Activated T-cell treated with anti-CD3 and anti-CD28 coated beads, Interleukin-2, amount 50 U/mL, for 1 hour (primary cell): ENCODE data around the gene TEAD4.

ENCODE experiments used
- DNase-seq: peaks from one replicate; pipeline ENCODE4 v3.0.0-alpha.2; 2020

Gene TEAD4

DNA sequence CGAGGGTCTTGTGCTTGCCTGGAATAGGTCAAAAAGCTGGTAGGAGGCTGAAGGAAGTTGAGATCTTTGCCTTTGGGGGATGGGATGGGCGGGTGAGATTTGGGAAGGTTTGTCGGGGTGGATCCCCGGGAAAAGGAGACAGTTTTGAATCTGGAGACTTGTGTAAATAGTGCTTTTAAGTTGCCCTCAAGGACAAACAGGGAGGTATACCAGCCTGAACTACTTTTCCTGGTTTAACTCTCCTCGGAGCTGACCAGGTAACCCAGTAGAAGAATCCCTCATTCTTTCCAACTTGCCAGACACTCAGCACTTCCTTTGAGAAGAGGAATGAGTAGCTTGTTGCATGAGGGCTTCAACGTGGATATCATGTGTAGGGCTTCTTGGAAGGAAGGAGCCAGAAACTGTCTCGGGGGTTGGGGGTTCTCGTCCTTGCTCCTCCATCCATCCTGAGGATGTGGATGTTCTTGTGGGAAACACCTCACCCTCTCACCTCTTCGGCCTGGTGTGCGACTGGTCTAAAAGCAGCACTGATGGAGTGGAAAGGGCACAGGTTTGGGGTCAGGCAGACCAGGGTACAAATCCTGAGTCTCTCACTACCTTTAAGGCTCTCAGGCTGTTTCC lies 1.9 kb downstream of the TEAD4 start:
- no peak for DNase-seq

DNA sequence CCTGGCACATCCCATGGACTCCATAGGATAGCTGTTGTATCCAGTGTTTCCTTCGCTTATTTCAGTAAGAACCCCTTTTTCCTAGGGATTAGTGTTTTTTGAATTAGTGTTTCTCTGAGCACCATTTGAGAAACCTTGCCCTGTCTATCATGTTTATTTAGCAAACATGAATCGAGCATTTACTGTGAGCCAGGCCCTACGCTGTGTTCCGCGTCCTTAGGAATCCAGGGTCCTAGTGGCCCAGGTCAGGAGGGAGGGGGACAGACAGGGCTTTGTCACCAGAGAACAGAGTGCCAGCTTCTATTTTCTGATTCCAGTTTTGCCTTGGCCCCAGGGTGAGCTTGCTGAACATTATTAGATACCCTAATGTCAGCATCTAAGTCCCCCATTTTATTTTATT lies 2.5 kb downstream of the TEAD4 start:
- DNase-seq: no peak

DNA sequence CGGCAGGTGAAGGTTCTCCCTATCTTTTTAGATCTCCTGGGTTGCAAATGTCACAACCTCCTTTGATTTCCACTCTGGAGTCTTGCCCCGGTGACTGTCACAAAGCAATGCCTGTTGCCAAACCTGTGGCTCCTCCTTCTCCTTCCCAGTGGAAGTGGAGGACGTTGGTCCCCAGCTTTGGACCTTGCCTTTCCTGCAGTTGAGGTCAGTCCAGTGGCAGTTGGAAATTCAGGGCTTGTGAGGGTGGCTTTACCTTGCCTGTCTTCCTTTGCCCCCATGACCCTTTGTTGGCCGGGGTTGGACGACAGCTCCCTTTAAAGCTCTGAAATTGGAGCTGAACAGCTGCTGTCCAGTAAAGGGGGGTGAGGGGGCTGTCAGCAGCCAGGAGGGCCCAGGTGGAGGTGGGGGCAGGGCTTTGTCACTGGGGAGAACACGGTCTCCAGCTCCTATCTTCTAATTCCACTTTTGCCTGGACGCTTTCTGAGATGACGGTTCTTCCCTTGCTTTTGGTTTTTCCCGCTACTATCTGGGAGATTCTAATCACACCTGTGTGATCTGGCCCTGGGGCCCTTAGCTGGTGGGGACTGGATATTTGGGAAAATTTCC lies 4.1 kb downstream of the TEAD4 start:
- DNase-seq: no peak

DNA sequence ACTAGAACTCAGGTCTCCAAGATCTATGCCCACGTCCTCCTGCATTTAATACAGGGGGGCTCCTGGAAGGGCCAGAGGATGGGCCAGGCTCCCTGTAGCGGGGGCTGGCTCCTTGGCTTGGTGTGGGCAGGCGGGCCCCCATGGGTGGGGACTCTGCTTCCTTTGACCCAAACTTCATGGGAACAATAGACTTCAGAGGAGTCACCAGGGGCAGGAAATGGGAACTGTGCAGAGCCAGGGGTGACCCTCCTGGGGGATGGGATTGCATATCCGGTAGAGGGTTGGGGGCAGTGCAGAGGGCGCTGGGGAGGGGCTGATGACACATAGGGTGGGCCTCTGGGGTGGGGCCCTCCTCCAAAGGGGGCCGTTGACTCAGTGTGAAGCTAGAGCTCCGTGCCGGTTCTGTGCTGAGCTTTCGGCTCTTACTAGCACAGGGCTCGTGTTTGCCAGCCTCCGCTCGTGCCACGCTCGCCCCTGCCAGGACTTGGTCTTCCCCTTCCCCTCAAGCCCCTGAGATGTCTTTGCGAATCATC lies 4.6 kb downstream of the TEAD4 start:
- no peak for DNase-seq

DNA sequence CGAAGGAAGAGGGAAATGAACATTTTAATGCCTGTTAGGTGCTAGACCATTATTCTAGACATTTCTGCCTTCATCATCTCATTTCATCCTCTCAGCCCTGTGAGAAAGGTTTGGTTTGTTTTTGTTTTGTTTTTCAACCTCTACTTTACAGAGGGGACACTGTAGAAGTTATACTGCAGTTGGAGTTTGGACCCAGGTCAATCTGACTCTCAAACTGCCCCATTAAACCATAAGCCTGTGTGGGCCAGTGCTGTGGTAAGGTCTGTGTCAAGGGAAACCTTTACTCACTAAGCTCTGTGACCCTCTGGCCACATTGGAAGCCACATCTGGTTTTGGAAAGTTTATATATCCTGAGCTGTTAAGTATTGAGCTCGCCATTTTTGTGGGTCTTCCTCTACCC lies 8.5 kb downstream of the TEAD4 start:
- no peak for DNase-seq

DNA sequence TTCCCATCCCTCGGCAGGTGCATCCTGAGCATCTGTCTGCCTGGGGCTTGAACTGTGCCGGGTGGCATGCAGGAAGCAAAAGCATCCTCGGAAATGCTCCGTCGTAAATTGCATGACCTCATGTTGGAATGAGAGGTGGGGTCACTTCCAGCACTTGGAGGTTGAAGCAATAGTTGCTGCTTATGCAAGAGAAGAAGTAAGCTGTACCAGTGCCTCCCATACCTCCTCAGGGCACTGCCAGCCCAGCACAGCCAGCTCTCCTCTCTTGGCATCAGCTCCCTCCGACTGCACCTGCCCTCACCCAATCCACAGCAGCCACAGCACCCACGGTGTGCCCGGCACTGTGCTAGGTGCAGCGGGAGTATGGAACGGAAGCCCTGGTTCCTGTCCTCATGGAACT lies 11.5 kb downstream of the TEAD4 start:
- DNase-seq: no peak

DNA sequence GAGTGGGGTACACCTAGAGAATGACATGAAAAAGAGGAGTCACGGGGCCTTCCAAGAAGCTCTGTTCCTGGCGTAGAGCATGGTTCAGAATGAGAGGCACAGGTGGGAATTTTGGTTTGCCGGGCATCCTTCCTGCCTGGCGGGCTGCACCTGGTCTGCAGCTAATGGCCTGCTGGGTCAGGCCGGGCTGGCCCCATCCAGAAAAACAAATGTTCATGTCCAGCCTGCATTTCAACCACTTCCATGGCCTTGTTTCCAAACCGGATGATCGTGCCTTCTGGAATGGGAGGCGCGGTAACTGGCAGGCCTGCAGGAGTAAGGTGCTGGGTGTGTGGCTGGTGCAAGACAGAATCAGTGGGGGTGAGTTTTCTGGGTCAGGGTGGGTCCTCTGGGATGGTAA lies 14.4 kb downstream of the TEAD4 start:
- DNase-seq: no peak

DNA sequence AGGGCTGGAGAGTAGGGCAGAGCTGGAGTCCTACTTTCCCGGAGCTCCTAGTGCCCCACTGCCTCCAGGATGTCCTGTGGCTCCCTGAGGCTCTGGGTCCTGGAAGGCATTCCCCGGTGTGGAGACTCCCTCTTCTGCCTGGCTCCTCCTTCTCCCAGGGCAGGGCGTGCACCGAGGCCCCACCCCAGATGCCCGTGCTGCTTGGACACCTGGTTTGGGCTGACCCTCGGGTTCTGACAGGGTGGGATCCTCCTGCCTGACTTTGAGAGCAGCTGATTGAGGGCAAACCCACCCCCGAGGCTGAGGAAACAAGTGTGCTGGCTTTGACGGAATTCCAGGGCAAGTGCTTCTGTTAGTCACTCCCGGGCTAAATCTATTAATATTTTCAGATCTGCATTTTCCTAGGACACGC lies 15.4 kb downstream of the TEAD4 start:
- no peak for DNase-seq

DNA sequence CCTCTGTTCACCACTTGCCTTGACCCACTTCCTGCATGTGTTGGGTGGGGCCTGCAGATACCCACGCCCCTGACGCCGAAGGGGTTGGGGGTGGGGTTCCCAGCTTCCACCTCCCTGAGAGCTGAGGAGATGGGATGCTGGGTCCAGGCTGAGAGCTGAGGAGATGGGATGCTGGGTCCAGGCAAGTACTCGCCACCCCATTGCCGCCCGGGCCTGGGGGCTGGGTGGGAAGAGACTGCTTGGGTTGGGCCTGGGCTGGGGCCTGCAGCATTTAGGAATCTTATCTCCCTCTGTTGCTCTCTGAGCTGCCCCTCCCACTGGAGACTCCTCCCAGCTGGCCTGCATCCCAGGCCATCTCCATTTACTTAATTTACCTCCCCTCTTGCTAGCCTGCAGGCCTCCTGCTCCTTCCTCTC lies 17.4 kb downstream of the TEAD4 start:
- no peak for DNase-seq

DNA sequence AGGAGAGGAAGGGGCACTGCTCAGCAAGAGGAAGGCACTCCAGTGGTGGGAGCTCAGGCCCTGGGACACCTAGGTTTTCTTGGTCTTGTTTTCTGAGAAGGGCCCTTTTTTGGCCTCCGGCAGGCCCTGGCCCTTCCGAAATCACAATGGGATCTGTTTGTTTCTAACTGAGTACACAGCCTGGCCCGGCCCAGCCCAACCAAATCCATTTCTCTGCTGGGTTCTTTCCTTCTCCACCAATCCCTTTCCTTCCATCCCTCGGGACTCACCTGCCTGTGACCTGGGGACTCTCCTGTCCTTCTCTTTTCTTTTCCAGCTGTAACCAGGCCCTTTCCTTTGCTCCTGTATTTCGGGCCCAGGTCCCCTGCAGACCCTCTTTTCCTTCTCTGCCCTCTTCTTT lies 18.6 kb downstream of the TEAD4 start:
- DNase-seq: no peak

DNA sequence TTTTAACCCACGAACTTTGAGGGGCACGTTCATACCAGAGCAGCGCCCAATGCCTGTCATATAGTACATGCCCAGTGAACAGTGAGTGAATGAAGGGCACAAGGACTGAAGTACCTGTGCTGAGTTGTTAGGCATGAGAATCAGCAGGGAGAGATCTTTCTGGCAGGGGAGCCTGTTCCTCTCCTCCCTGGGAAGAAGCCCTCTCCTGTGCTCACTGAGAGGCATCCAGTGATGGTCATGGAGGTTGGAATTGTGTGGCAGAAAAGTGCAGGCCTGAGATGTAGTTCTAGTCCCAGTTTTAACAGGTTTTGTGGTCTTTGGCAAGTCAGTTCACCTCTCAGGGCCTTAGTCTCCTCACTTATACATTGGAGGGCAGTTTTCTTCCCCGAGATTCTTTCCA lies 20.6 kb downstream of the TEAD4 start:
- DNase-seq: no peak

DNA sequence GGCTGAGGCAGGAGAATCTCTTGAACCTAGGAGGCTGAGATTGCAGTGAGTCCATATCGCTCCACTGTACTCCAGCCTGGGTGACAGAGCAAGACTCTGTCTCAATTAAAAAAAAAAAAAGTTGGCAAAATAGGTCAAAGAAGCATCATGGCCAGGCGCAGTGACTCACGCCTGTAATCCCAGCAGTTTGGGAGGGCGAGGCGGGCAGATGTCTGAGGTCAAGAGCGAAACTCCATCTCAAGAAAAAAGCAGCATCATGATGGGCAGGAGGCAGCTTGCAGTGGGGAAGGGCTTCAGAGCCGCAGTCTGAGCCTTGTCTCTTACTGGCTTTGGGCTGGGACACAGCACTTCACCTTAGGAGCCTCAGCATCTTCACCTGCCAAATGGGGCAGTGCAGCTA lies 21.4 kb downstream of the TEAD4 start:
- DNase-seq: no peak

DNA sequence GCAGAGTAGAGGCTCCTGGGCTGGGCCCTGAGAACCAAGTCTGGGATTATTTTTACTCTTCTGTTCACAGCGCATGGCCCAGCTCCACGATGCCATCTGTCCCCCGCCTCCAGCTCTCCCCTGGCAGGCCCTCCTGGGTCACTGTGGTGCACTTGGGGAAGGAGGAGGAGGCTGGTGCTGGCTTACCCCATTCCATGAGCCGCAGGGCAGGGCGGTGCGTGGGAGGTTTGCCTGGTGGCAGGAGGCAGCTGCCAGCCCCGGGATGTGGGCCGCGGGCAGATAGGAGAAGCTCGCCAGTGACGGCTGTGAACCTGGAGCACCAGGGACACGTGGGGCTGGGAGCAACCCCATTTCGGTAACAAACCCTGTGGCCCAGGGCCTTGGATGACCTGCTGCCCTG lies 23.2 kb downstream of the TEAD4 start:
- DNase-seq: no peak

DNA sequence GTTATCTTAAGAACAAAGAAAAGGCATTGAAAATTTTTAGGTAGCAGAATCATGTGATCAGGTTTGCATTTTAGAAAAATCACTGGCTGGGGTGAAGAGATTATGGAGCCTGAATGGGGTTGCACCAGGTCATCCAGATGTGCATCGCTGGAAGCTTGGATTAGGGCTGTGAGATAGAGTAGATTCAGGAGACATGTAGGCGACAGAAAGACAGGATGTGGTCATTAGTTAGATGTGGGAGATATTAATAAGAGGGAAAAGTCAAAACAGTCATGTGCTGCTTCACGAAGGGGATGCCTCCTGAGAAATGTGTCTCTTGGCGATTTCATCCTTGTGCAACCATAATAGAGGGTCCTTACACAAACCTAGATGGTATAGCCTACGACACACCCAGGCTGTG lies 25.1 kb downstream of the TEAD4 start:
- DNase-seq: no peak

DNA sequence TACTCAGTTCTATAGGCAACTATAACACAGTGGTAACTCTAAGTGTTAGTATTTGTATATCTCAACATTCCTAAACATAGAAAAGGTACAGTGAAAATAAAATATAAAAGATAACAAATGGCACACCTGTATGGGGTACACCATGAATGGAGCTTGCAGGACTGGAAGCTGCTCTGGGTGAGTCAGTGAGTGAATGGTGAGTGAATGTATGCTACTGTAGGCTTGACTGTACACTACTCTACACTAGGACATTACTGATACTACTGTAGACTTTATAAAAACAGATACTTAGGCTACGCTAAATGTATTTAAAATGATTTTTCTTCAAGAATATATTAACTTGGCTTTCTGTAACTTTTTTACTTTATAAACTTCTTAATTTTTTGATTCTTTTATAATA lies 25.5 kb downstream of the TEAD4 start:
- DNase-seq: no peak

DNA sequence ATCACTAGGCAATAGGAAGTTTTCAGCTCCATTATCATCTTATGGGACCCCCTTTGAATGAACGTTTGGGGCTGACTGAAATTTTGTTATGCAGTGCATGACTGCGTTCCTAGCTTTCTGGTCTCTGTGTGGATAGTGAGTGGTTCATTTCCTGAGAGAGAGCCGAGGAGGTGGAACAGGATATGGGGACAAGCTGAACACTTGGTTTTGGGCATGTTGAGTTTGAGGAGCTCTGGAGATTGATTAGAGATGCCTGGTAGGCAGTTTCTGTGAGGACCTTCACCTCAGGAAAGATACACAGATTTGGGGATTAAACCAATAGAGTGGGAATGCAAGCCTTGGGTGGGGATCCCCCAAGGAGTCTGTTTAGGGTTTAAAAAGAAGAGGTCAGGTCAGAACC lies 27.7 kb downstream of the TEAD4 start:
- no peak for DNase-seq

DNA sequence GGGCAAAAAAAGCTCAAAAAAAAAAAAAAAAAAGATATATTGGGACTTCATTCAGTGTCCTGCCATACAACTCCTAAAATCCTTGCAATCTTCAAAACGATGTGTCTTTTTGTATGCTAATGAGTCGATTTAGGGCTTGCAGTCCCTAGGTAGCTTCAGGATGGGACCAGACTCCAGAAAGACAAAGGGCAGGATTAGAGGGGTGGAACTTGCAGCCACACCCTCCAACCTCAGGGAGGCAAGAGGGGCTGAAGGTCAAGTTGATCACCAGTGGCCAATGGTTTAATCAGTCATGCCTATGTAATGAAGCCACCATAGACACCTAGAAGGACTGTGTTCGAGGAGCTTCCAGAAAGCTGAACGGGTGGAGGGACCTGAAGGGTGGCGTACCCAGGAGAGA lies 29.3 kb downstream of the TEAD4 start:
- DNase-seq: no peak

DNA sequence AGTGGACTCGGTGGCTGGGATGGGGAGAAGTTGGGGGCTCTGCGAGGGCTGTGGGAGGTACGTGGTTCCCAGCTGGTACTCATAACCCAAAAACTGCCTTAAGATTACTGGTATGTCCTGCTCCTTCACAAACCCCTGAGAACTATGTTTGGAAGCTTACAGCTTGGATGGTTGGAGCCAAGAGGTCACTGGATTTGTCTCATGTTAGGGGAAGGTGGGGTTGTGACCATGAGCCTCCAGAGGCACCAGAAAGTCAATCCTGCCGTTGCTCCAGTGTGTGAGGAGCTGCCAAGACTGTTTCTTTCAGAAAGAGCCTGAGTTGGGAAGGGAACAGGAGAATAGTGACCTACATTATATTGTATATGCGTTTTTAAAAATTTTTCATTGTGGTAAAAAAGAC lies 33.5 kb downstream of the TEAD4 start:
- no peak for DNase-seq

DNA sequence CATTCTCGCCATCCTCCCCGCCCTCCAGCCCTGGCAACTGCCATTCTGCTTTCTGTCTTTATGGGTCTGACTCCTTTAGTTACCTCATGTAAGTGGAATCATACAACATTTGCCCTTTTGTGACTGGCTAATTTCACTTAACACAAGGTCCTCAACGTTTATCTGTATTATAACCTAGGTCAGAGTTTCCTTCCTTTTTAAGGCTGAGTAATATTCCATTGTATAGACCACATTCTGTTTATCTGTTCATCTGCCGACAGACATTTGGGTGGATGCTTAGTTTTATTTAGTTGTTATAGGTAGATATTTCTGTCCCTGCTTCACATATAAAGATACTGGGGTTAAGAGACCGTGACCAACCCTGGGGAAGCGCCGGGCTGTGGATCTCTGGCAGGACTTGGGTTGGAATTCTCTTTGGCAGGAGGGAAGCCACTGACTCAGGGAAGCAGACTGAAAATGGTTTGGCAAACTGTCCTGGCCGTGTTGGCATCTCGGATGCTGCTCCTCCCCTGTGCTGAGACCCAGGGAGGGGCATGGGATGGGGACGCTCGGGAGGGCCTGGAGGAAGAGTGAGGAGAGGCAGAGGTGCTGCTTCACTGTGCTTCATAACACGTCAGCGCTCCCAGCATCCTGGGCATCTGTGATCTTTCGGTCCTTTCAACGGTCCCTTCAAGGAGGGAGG lies 38.9 kb downstream of the TEAD4 start:
- no peak for DNase-seq

DNA sequence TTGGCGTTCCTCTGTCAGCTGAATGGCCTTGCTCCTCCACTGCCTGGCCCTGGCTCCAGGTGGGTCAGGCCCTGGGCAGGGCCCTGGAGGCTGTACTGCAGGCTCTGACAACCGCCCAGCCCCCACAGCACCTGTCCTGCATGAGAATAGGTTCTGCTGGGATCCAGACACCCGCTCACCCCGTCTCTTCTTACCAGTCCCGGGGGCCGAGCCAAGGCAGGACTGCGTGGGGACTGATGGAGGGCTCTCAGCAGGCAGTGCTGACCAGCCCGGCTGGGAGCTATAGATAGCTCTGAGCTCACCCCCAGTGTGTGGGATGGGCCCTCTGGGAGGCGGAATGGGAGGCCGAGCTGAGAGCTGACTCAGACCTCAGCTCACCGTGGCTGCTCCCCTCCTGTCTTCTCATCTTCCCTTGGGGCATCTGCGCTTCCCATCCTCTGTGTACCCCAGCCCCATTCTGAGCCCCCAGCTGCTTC lies 39.6 kb downstream of the TEAD4 start:
- DNase-seq: no peak

DNA sequence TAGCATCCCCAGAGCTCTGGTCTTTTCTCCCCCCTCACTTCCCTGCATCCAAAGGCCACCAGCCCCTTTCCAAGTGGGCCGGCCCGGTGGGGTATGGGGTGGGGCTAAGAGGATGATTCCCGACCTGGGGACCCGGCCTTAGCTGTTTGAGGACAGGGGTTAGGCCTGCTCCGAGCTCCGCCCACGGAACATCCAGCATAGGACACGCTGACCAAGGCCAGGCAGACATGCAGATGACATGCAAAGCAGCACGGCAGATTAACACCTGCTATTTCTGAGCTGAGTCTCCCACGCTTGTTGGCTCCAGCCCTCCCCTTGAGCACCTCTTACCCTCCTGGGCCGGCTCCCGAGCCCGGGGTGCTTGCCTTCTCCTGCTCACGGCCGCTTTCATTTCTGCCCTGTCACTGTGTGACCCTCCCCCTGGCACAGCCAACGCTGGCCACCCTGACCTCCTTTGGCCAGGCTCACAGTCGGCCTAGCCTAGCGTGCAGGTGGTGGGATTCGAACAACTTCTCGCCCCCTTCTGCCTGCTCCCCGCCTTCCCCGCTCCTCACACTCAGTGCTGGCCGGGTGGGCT lies 40.2 kb downstream of the TEAD4 start:
- no peak for DNase-seq

DNA sequence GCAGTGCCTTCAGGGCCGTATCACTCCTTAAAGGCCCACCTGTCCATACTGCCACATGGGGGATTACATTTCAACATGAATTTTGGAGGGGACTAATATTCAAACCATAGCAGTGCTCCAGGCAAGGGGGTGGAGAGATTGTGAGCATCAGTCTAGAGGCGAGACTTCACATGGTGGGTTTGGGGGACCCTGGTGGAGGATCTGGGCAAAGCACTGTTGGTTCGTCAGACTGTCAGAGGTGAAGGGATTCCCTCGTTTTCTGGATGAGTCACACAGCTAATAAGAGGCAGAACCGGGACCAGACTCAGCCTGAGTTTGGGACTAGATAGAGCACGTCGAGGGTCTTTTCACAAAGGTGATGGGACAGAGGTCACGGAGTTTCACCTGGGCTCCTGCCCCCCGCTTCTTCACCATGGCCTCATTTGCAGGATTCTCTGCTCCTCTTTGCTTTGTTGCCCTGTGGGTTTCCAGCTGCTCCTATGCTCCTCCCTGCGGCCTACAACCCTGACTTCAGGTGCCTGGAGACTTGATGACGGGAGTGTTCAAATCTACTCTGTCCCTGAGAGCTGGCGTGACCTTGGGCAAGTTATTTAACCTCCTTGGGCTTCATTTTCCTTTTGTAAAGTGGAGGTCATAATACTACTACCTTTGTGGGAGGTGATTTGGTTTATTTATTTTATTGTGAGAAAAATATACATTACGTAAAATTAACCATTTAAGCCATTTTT lies 41.5 kb downstream of the TEAD4 start:
- DNase-seq: no peak

DNA sequence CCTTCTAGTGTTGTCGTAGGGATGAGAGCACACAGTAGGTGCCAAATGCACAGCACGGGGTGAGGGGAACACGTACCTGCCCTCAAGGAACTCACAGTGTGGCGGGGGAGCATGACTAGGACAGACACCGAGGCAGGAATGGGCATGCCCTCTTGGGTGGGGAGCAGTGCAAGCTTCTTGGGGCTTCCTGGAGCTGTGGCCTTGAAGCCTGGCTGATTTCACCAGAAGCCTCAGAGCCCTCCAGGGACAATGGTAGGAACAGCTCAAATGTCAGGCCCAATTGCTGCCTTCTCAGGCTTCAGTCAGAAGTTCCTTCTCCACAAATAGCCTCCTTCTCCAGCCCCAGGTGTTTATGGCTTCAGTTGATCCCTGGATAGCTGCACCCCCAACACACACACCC lies 43.4 kb downstream of the TEAD4 start:
- DNase-seq: no peak
